ENCODE results near the gene CRADD. TPM values are rescaled to one million over a fixed set of nuclear protein-coding genes. Genes with fewer than 3 reads are reported as not detected.

The CRADD gene
- total RNA-seq, 4 donors from 2014 or later, result 27.7 to 61.0 (median 34.2) TPM

GRCh38 chr12:93789767-93790166, 112.6 kb downstream of the CRADD start:
- TF ChIP-seq CTCF (IDR thresholded peaks at IDR 0.05), result no peak
- DNase-seq (ENCODE audit: low spot score), result no peak
- ATAC-seq (ENCODE audit: low FRiP score), result no peak

DNA sequence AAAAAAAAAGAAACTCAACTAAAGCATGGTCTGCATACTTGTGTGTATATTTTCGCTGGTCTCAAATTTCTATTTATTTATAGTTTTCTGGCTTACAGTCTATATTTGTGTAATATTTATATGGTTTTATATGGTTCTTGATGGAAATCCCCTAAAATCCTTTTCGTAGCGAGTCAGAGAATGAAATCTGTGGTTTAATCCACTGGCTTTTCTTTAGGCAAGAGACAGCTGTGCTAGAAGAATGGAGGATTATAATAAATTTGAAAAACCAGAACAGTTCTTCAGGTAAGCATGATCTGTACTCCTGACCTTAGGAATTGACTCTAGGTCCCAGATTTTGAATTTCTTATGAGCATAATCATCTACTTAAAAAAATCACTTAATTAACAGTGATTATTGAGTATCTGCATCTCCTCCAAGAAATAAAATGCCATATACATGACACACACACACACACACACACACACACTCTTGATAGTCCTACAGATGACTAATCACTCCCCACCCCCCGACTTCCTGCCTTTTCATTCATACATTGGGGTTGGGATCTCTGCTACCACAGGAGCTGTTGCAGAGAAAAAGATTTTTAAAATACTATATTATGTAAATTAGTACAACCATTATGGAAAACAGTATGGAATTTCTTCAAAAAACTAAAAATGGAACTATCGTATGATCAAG, 113.4 kb downstream of the CRADD start:
- DNase-seq (ENCODE audit: low spot score), result no peak
- TF ChIP-seq CTCF (IDR thresholded peaks at IDR 0.05), result no peak
- ATAC-seq (ENCODE audit: low FRiP score), result no peak

GRCh38 chr12:93793007-93793406, 115.8 kb downstream of the CRADD start:
- TF ChIP-seq CTCF (IDR thresholded peaks at IDR 0.05), result no peak

GRCh38 chr12:93793983-93794382, 116.8 kb downstream of the CRADD start:
- DNase-seq (ENCODE audit: low spot score) (no peak), ATAC-seq (ENCODE audit: low FRiP score) (no peak)
- TF ChIP-seq CTCF (IDR thresholded peaks at IDR 0.05), result no peak

More at GRCh38 chr12:93793007-93793406, 115.8 kb downstream of the CRADD start:
- ATAC-seq (ENCODE audit: low FRiP score) (no peak), DNase-seq (ENCODE audit: low spot score) (no peak)

- ATAC-seq (ENCODE audit: low FRiP score) (no peak), DNase-seq (ENCODE audit: low spot score) (no peak)
- no peak for TF ChIP-seq CTCF (IDR thresholded peaks at IDR 0.05)
These were observed 117.6 kb downstream of the CRADD start for GRCh38 chr12:93794738-93795137.

DNA sequence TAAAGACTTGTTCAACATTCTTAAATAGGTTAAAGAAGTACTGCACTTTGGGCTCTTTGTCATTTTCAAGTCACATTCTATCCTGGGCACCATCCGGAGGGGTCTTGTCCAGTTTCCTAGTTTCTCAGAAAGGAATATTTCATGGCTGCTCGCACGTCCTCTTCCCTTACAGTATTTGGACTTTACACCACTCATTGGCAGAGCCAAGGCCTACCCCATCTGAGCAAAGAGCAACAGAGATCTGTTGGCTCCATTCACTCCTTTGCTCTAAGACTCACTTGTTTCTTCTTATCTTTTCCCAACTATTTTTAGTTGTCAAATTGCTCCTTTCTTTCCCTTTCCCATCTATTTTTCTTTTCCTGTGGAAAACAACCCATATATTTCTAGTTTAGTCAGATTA, 118.2 kb downstream of the CRADD start:
- ATAC-seq (ENCODE audit: low FRiP score) (no peak), DNase-seq (ENCODE audit: low spot score) (no peak)
- no peak for TF ChIP-seq CTCF (IDR thresholded peaks at IDR 0.05)

- ATAC-seq (ENCODE audit: low FRiP score) (no peak), DNase-seq (ENCODE audit: low spot score) (no peak)
- TF ChIP-seq CTCF (IDR thresholded peaks at IDR 0.05), result no peak
These were observed 119.6 kb downstream of the CRADD start for GRCh38 chr12:93796729-93797128.
